HG03439 (cell line): ENCODE measurements around the gene PCNP.
A peak's percentile ranks its signal among the peaks of the same experiment; 100 is the strongest.
"Not testable (repeated sequence)": the region's sequence is repeated elsewhere in the genome, so short reads cannot be mapped to it uniquely, and the experiment has no call there.

ENCODE experiments used
- ATAC-seq: cut with Tn5 transposase; IDR thresholded peaks from one replicate; pipeline ENCODE4 v1.9.1; 2021; ENCODE audit warnings: mild to moderate bottlenecking, moderate library complexity; ENCODE audit not compliant: unreplicated experiment

PCNP gene

DNA sequence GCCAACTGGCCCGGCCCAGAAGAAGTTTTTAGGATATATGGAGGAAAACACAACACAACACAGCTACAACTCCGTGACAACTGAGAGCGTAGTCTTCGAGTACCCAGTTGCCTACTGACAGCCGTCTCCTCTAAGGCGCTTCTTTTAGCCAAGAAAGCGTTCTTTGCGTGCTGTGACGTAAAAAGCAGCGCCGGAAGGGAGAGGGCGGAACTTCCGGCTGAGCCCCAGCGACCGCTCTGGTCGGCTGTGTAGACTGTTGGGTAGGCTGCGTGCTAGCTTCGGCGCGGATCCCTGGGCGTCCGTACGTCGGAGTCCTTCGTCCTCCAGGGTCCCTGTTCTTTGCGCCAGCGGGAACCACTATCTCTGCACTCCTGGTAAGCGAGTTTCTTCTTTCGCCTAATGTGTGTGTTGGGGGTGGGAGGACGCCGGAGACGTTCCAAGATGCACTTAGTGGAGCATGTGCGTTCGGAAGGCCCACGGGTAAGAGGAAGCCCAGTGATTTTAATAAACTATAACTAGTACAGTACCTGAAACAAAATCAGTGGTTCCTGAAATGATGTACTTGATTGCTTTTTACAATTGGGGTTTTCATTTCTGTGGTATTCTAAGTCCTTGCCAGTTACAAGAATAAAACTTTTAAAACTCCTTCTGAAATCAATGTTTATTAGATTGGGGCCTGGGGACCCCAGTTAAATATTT lies 12.2 kb upstream of the PCNP start, which contains the start of gene TRMT10C:
TRMT10C (plus strand) TSS at position 239 of the 699 bp plus-strand sequence. CDS start 2,914 bp downstream, outside the sequence.
- peak; percentile 100 for ATAC-seq

GRCh38 chr3:101567528-101568317 lies 6.3 kb upstream of the PCNP start:
- ATAC-seq = no peak

GRCh38 chr3:101571028-101571895 lies 2.7 kb upstream of the PCNP start:
- ATAC-seq = no peak

GRCh38 chr3:101574388-101575112 lies 570 bp downstream of the PCNP start:
- ATAC-seq = peak; percentile 44

DNA sequence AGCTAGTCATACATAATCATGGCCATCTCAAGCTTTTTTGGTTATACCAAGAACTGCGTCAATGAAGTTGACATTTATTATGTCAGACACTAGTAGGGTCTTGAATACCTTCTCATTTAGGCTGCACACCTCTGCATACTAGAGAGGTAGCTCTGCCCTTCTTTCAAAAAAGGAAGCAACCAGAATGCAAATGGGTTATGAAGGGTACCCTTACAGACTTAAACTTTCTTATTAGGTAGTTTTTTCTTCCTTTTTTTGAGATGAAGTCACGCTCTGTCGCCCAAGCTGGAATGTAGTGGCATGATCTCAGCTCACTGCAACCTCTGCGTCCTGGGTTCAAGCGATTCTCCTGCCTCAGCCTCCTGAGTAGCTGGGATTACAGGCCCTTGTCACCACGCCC lies 3.3 kb downstream of the PCNP start:
- ATAC-seq = no peak

- no peak for ATAC-seq
Measured at GRCh38 chr3:101588616-101589015, 14.6 kb downstream of the PCNP start.

DNA sequence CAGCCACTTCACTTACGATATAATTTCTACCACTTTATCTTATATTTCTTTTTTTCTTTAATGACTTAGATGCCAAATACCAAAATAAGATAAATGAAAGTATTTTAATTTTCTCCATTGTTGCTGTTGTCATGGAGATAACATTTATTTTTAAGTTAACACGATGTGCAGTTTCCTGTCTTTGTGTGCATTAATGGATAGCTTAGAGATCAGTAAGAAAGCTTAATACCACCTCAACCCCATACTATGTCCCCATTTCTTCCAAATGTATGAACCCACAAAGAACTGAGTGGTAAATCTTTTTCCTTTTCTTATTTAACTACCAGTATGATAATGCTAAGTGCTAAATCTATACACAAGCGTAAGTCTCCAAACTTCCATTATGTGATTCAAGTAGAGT lies 17.1 kb downstream of the PCNP start:
- no peak for ATAC-seq

- ATAC-seq = no peak
Measured at GRCh38 chr3:101602731-101603130, 28.8 kb downstream of the PCNP start.

- ATAC-seq = no peak
Measured at GRCh38 chr3:101603184-101603583, 29.2 kb downstream of the PCNP start.

- ATAC-seq = not testable (repeated sequence)
Measured at GRCh38 chr3:101605398-101605797, 31.4 kb downstream of the PCNP start.

- ATAC-seq = no peak
Measured at GRCh38 chr3:101611023-101611422, 37.0 kb downstream of the PCNP start.

- not testable (repeated sequence) for ATAC-seq
Measured at GRCh38 chr3:101613014-101613413, 39.0 kb downstream of the PCNP start.

DNA sequence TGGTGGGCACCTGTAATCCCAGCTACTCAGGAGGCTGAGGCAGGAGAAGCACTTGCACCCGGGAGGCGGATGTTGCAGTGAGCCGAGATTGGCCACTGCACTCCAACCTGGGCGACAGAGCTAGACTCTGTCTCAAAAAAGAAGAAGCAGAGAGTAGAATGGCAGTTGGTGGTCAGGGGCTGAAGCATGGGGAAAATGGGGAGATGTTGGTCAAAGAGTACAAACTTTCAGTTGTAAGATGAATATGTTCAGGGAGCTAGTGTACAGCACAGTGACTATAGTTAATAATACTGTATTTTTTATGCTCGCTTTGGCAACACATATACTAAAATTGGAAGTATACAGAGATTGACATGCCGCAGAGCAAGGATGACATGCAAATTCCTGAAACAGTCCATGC lies 41.5 kb downstream of the PCNP start:
- no peak for ATAC-seq

DNA sequence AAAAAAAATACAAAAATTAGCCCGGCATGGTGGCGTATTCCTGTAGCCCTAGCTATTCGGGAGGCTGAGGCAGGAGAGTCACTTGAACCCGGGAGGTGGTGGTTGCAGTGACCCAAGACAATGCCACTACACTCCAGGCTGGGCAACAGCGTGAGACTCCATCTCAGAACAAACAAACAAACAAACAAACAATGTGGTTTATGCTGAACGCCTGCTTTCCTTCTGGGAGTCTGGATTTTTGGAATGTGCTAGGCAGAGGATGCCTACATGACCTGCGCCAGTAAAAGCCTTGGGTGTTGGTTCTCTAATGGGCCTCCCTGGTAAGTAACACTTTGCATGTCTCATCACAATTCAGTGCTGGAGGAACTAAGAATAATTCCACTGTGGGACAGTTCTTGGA lies 43.5 kb downstream of the PCNP start:
- ATAC-seq = no peak

DNA sequence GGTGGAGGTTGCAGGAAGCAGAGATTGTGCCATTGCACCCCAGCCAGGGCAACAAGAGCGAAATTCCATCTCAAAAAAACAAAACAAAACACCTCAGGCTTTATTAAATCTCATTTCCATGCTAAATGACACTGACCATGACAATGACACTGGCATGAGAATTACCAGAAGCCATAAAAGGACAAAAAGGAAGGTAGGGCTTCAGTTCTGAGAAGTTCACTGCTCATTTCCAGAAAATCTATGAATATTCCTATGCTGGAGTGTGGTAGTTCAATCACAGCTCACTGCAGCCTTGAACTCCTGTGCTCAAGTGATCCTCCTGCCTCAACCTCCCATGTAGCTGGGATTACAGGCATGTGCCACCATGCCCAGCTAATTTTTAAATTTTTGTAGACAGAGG lies 44.7 kb downstream of the PCNP start:
- no peak for ATAC-seq

GRCh38 chr3:101619734-101620133 lies 45.8 kb downstream of the PCNP start:
- ATAC-seq = no peak

GRCh38 chr3:101623656-101624055 lies 49.7 kb downstream of the PCNP start:
- no peak for ATAC-seq

- no peak for ATAC-seq
Measured at GRCh38 chr3:101624857-101625256, 50.9 kb downstream of the PCNP start.

- ATAC-seq = no peak
Measured at GRCh38 chr3:101625879-101626278, 51.9 kb downstream of the PCNP start.

DNA sequence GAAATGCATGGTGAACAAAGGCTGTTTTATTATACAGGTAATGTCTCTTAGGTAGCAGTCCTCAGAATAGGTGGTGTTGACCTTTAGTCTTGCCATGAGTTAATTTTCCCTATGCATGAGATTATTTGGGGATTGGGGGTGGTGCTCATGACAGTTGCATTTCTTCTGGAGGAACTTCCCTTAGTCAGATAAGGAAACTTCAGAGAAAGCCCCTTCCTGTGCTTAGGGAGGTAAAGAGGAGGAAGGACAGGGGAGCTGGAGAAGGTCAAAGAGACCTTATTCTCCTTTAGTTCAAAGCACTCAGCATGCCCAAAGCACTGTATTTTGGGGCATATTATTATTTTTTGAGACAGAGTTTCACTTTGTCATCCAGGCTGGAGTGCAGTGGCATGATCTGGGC lies 55.2 kb downstream of the PCNP start:
- ATAC-seq = no peak
